T follicular helper cell (primary cell): ENCODE results near the gene CMBL.

Source experiments
- DNase-seq: peaks from one replicate; pipeline ENCODE4 v3.0.0-alpha.2; 2020; ENCODE audit warnings: low read depth

Gene CMBL

GRCh38 chr5:10310066-10310779 is 2.5 kb upstream of the CMBL start:
- DNase-seq: no peak

- DNase-seq: no peak
Observed at GRCh38 chr5:10308844-10309243, 1.1 kb upstream of the CMBL start.

- DNase-seq: no peak
Observed at GRCh38 chr5:10306806-10307205, 896 bp downstream of the CMBL start.

GRCh38 chr5:10306114-10306513 is 1.6 kb downstream of the CMBL start:
- DNase-seq: no peak

- no peak for DNase-seq
Observed at GRCh38 chr5:10304932-10305331, 2.8 kb downstream of the CMBL start.

GRCh38 chr5:10303699-10304170 is 4.0 kb downstream of the CMBL start:
- DNase-seq: no peak

GRCh38 chr5:10303201-10303600 is 4.5 kb downstream of the CMBL start:
- DNase-seq: no peak

- DNase-seq: no peak
Observed at GRCh38 chr5:10301842-10302610, 5.7 kb downstream of the CMBL start.

- DNase-seq: no peak
Observed at GRCh38 chr5:10301266-10301665, 6.4 kb downstream of the CMBL start.

- DNase-seq: no peak
Observed at GRCh38 chr5:10300246-10300645, 7.5 kb downstream of the CMBL start.

GRCh38 chr5:10297646-10298204 is 10.0 kb downstream of the CMBL start:
- DNase-seq: no peak

GRCh38 chr5:10295619-10296326 is 11.9 kb downstream of the CMBL start:
- DNase-seq: no peak

- no peak for DNase-seq
Observed at GRCh38 chr5:10293907-10294662, 13.6 kb downstream of the CMBL start.

- no peak for DNase-seq
Observed at GRCh38 chr5:10291692-10292339, 15.9 kb downstream of the CMBL start.

- no peak for DNase-seq
Observed at GRCh38 chr5:10290438-10290837, 17.3 kb downstream of the CMBL start.

GRCh38 chr5:10289991-10290390 is 17.7 kb downstream of the CMBL start:
- no peak for DNase-seq

GRCh38 chr5:10289353-10289752 is 18.3 kb downstream of the CMBL start:
- DNase-seq: no peak

GRCh38 chr5:10288592-10289219 is 19.0 kb downstream of the CMBL start:
- DNase-seq: no peak

GRCh38 chr5:10286862-10287227 is 20.9 kb downstream of the CMBL start:
- no peak for DNase-seq

GRCh38 chr5:10286162-10286861 is 21.4 kb downstream of the CMBL start:
- DNase-seq: no peak
